OCI-M1 (cell line): ENCODE measurements around the gene PDZRN4.
"Not testable (repeated sequence)": the region's sequence is repeated elsewhere in the genome, so short reads cannot be mapped to it uniquely, and the experiment has no call there.

Experiments
- DNase-seq: peaks from one replicate; lab custom pipeline; 2025; lab: John Stamatoyannopoulos, UW

Gene PDZRN4

DNA sequence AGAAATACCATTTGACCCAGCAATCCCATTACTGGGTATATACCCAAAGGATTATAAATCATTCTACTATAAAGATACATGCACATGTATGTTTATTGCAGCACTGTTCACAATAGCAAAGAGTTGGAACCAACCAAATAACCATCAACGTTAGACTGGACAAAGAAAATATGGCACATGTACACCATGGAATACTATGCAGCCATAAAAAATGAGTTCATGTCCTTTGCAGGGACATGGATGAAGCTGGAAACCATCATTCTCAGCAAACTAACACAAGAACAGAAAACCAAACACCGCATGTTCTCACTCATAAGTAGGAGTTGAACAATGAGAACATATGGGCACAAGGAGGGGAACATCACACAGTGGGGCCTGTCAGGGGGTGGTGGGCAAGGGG lies 97.3 kb downstream of the PDZRN4 start:
- not testable (repeated sequence) for DNase-seq

DNA sequence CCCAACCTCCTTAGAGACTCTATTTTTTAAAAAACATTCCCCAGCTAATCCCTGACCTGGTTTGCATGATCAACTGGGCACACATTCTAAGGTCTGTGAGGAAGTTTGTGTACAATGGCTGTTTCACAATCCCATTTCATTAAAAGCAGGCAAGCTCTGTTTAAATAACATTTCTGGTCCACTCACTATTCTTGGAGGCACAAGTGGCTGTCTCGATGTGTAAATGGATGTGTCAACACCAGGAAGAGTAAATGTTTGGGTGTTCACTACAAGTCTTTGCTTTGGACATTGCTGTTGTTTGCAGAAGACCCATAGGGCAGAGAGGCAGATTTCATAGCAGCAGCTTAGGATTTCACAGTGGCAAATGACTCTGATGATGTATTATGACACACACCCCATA lies 98.3 kb downstream of the PDZRN4 start:
- peak; percentile 14 for DNase-seq

DNA sequence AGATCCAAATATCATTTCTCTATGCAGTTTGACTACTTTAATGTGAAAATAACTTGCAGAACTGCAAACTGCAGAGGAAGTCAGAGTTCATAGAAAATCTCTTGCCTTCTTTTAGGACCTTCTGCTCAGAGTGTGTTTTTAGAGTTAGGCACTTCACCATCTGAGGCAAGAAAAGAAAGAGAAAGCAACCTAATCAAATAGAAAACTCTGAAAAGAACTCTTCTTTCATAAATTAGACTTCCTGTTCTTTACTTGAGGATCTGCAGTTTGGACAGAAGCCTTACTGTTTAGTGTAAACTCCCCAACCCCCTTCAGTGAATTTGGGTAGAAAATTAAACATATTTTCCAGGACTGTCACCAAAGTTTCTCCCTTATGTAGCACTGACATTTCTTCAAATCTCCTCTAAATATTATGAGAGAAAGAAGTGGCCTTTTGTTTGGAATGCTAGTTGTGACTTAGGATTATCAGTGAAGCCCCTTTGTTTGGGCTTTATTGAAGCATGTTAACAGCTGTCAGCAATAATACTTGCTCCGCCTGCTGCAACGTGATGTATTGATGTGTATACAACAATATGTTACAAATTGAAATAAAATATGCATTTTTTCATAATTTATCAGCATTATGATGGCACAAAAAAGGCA lies 99.5 kb downstream of the PDZRN4 start:
- peak; percentile 52 for DNase-seq

DNA sequence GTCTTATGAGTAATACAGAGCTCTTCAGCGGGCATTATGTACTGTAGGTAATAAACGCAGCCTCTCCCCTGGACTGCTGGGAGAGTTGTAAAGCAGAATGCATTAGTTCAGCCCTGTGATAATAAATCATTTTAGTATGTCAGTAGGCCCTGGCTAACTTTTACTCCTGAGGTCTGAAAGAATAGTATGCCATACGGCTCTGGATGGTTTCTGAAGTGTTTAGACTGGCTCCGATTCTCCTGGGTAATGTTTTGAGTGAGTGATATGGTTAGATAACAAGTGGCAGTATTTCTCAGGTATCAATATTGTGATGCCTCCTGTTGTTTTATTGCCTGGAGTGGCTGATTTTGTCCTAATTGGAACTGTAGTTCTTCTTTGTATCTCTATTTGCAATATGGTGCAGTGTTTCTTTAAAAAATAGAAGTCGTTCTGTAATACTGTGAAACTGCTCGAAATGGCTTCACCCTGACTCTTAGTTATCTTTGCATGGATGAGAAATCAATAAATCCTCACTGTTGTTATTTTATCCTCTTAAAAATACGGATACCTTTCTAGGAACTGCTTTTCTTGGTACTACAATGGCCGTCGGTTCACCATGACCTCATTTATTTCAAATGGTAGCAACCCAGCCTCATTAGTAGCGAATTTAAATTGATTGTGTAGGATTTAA lies 100.2 kb downstream of the PDZRN4 start:
- no peak for DNase-seq

DNA sequence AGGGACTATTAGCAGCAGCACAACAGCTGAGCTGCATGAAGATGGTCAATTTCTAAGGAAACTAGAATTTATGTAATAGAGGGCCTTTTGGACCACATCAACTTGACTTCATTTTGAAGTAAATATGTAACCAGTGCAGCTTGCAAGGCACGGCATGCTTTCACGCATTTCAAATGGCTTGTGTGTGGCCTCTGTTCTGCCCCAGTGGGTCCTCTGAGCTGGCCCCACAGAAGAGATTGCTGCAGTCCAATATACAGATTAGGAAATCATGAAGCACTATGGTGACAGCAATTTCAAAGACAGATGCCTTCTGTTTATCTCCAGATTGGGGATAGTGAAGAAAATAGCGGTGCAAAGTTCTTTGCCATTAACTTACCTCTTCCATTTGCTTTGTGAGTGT lies 101.4 kb downstream of the PDZRN4 start:
- no peak for DNase-seq

DNA sequence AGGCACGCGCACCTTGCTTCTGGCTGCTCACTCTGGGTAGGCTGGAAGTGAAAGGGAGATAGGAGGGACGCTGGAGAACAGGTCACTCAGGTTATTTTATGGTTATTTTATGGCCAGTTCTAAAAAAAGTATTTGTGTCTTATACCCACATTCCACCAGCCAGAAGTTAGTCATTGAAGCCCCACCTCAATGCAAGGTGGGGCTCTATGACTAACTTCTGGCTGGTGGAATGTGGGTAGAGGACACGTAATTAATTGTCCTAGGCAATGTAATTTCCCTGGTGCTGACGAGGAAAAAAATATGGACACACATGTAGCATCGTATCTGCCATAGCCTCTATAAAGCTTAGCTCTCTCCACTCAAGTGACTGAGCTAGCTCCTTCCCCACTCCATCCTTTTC lies 104.9 kb downstream of the PDZRN4 start:
- no peak for DNase-seq

DNA sequence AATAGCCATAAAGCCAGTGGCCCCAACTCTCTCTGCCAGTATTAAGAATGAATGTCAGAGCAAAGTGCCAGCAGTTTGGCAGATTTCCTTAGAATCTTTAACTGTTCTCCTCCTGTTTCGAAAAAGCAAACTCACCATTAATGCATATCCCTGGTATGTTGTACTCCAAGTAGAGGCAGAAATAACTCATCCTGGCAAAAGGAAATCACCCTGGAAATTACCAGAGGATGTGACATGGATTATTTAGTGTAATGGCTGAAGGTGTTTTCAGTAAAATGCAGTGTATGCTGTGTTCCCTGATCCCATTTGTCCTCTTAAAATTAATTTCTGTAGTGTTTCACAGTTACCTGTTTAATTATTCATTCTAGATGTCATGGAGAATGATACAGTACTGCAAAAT lies 105.3 kb downstream of the PDZRN4 start:
- no peak for DNase-seq

DNA sequence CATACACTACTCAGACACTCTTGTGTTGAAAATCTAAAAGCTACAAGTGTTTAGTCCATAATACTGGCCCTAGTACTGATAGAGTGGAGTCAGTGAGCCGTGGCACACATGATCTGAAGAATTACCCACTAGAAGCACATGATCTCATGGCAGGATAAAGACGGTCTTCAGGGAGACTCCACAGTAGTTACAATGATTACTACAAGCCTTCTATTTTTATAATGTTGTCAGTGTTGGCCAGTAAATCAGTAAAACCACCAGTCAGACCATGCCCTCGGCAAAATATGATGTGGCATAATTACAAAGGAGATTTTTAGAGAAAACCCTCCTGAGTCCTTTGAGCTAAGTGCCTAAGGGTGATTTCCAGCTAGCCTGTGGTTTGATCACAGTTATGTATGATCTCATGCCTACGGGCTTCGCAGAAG lies 114.9 kb downstream of the PDZRN4 start:
- peak; percentile 17 for DNase-seq

DNA sequence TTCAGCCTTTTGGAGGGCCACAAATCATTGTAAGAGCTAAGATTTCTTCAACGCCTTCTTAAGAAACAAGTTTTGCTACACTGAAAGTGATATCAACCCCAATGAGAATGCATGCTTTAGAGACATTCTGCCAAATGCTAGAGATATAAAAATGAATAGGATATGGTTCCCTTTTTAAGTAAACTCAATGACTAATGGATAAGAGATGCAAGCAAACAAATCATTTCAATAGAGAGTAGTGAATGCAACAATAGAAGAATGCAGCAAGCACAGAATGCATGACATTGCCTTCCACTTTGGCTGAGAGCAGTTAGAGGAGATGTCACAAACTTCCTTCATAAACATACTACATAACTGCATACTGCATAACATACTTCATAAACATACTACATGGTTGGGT lies 116.4 kb downstream of the PDZRN4 start:
- DNase-seq: no peak

DNA sequence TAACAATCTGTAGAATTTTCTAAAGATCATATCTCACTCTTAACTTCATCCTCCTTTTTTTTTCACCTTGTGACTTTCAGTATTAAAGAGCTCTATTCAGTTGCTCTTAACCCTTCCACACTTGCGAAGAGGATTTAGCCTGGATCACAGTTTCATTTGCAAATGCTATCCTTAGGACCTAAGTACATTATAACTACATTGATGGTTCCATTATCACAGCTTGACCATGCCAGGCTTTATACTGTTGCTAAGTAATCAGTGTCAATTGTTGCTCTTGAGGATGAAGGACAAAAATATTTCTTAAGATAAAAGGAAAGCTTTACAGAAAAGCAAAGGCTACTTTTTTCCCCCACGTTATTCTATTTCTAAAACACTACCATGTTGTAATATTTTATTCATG lies 122.2 kb downstream of the PDZRN4 start:
- no peak for DNase-seq

DNA sequence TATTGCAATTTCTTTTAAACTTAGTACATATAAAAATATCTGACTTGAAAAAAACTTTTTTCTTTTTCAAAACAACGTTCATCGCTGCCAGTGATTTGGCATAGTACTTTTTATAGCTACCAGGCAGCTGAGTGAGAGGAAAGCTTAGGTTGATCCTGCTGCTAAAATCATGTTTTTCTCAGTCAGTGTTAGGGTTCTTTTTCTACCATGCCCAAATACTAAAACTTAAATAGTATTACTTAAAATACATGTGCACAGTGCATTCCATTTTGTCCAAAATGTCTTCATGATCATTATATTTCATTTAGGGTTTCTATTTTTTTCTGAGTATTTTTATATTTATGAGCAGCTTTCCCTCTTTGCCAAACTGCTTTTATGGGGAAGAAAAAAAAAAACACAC lies 123.8 kb downstream of the PDZRN4 start:
- no peak for DNase-seq

DNA sequence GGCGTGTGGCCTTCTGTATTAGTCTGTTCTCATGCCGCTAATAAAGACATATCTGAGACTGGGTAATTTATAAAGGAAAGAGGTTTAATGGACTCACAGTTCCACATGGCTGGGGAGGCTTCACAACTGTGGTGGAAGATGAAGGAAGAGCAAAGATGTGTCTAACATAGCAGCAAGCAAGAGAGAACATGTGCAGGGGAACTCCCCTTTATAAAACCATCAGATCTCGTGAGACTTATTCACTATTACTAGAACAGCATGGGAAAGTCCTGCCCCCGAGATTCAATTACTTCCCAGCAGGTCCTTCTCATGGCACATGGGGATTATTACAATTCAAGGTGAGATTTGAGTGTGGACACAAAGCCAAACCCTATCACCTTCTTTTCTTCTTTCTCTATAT lies 124.3 kb downstream of the PDZRN4 start:
- not testable (repeated sequence) for DNase-seq

DNA sequence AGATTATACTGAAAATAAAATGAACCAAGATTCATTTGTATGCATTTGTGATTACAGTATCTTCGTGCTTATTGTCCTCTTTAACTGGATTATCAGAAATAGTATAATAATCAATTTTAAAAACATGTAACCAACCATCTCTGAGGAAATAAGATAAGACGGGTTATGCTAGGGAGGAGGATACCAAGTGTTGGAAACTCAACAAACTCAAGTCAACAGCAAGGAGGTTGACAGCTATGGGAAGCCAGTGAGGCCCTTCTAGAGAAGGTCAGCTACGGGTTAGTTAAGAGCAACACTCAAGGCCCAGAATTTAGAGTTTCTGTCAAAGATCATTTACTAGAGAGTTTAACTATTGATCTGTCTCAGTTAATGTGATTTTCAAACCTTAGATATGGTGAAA lies 137.2 kb downstream of the PDZRN4 start:
- DNase-seq: peak; percentile 32

DNA sequence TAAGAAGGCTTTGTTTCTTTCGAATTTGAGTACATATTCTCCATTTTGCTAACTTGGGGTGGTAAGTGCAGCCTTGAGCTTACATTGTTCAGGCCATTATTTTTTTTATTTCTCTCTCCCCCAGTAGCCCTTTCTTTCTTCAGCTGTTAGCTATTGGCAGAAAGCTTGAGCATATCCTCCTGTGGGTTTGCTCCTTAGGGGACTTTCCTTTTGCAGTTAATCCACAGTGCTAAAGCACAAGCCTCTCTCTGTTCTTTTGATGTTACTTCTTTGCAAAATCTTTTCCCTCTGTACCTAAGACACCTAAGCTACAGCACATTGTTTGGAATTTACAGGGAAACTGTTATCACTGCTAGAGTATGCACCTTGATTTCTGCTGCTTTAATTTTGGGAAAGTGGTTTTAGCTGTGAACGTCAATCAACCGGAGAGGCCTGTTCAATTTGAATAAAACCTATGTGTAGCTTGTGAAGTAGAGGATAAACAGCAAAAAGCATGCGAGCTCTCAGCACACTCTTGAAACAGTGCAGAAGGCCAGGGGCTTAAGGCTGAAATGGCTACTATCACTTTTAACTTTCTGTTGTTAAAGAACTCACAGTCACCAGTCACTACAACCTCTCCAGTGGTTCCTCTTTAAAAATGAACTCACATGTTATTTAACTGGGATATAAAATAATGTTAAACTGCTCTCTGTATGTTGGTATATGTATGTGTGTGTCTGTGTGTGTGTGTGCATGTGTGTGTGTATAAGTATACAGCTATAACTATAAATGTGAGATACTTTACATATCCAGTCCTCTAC lies 139.2 kb downstream of the PDZRN4 start:
- DNase-seq: peak; percentile 35

DNA sequence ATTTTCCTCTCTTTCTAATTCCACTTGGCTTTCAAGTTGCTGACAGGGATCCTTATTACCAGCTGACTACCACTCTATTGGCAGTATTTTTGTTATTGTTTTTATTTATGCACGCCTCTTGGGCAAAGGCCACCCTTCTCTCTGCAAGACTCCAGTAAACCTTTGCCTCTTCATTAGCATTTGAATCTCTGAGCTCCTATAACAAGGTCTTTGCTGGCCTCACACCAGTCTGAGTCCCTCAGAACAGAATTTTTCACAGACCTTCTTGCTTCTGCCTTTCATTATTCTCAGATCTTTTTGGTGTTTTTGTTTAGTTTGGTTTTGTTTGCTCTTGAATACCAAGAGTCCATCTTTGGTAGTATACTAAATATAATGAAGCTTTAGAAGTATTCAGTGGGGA lies 145.9 kb downstream of the PDZRN4 start:
- DNase-seq: no peak

DNA sequence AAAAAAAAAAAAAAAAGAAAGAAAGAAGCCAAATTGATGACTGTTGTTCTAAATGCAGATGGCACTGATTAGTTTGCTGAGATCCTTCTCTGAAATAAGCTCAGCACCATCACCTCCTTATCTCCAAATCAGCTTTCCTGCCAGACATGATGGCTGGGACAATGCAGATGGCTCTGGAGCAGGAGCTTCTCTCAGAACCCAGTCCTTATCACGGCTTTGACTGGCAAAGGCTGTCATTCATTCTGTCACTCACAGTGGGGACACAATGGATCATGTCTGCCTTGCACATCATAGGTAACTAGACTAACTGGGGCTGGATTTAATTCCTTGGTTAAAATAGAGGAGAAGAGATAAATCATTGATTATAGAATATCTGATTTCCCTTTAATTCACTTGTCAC lies 146.3 kb downstream of the PDZRN4 start:
- DNase-seq: peak; percentile 11

DNA sequence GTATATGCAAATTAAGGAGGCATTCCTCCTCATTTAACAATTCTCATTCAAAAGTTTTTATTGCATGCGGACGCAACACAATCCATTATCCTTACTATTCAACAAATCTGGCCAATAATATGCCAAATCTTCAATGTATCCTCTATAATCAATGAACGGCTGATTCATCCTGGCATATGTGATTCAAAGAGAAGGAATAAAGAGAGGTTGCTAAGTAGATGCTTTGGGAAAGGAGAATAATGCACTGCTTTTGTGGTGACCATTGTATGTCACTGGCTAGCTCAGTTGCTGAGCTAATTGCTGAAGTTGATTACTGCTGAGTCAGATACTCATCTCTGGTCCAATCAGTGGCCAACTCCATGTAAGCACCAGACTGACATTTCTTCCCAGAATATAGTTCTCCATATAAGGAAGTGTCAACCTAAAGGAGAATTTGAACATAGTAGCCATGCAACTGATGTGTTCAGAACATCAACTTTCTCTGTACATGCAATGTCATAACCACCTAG lies 148.0 kb downstream of the PDZRN4 start:
- peak; percentile 45 for DNase-seq

DNA sequence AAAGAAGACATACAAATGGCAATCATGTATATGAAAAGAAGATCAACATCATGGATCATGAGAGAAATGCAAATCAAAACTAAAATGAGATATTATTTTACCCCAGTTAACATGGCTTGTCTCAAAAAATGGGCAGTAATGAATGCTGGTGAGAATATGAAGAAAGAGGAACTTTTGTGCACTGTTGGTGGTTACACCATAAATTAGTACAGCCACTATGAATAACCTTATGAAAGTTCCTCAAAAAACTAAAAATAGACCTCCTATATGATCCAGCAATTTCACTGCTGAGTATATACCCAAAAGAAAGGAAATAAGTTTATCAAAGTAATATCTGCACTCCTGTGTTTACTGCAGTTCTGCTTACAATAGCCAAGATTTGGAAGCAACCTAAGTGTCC lies 151.7 kb downstream of the PDZRN4 start:
- peak; percentile 69 for DNase-seq

DNA sequence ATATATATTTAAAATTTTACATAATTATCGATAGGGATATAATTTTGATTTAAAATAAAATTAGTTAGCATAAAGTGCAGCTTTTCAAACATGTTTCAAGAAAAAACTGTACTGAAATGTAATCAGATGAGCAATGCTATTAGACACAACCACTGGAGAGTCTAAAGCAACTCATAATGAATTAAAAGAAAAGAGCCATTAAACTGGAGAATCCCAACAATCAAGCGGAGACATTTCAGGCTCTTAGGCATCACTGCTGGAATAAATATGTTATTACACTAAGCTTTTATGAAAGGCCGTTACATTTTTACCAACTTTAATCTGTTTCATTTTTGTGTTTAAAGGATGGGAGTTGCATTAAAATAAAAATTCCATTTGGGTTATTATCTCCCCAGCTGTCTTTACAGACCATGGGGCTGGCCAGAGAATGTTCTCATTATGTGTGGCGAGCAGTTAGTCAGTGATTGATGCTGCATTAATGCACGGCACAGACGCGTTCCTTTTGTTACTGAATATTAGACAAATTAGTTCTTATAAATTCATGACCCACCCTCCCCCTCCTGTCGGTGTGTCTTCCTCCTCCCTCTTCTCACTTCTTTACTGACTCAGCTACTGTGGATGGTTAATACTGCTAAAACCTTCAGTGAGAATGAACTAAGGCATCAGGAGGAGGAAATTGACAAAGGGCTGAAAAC lies 156.8 kb downstream of the PDZRN4 start:
- DNase-seq: no peak

DNA sequence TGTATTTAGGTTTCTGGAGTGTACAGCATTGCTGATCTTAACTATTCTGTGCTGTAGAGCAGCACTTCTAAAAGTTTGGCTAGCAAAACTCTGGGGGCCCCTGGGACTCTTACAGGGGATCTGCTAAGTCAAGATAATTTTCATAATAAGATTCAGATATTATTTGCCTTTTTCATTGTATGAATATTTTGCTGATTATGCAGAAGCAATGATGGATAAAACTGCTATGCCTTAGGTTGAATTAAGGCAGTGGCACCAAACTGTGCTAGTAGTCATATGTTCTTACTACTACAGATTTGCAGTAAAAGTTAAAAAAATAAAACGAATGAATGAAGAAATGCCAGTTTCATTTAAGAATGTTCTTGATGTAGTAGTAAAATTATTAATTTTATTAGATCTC lies 160.1 kb downstream of the PDZRN4 start:
- no peak for DNase-seq

DNA sequence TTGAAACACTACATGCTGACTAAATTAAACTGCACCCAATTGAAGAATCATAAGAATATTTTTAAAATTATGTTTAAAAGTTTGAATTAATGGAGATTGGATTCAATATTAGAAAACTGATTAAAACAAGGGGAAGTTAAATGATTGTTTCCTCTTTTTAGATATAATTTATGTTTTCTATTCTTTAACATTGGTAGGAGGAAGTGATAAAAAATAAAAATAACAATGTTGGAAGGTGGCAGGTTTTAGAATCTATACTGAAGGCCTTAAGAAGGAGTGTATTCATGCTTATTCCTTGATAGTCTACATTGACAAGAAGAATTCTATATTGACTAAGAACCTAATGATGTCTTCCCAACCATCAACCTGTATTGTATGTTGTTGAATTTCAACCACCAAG lies 168.1 kb downstream of the PDZRN4 start:
- DNase-seq: no peak

DNA sequence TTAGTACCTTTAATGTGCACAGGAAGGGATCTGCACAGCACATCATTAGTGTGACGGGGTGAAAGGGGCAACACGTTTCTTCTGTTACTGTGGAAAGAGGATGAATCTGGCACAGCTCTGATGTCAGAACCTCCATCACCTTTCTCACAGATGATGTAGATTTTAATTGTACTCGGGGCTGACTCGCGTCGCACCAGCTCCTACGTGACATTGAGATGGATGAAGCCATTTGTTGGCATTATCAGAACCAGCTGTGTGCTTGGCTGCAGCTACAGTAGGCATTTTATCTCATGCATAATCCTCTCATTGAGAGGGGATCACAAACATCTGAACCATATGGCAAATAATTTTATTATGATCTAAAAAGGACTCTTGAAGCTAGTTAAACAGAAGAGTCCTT lies 173.6 kb downstream of the PDZRN4 start:
- no peak for DNase-seq
